Karpas-422 (cell line): ENCODE data around the gene FAM13A. TPM values are rescaled to one million over a fixed set of nuclear protein-coding genes. Genes with fewer than 3 reads are reported as not detected.

Experiments
- DNase-seq: peaks from one replicate; pipeline ENCODE4 v3.0.0-alpha.2; 2015
- H2AFZ ChIP-seq: fragments of 200-600 bp; sonication (generic); 2 replicates; pipeline ENCODE4 v1.6.1; 2014; ENCODE audit warnings: antibody characterized with exemption, low read length, mixed read lengths
- H3K27ac ChIP-seq: fragments of 200-600 bp; sonication (generic); 2 replicates; pipeline ENCODE4 v1.5.1; 2014; ENCODE audit warnings: mild to moderate bottlenecking, low read length, moderate library complexity
- H3K27me3 ChIP-seq: fragments of 200-600 bp; sonication (generic); 2 replicates; pipeline ENCODE4 v1.6.1; 2014; ENCODE audit warnings: low read length, mixed read lengths
- H3K36me3 ChIP-seq: fragments of 200-600 bp; sonication (generic); 2 replicates; pipeline ENCODE4 v1.6.1; 2014; ENCODE audit warnings: low read length, mixed read lengths; ENCODE audit not compliant: insufficient read depth
- H3K4me1 ChIP-seq: fragments of 200-600 bp; sonication (generic); 2 replicates; pipeline ENCODE4 v1.6.1; 2014; ENCODE audit warnings: mild to moderate bottlenecking, low read length, mixed read lengths
- H3K4me2 ChIP-seq: fragments of 200-600 bp; sonication (generic); 2 replicates; pipeline ENCODE4 v1.6.1; 2014; ENCODE audit warnings: low read length, low read depth, mild to moderate bottlenecking; ENCODE audit not compliant: poor library complexity, severe bottlenecking
- H3K4me3 ChIP-seq: fragments of 200-600 bp; sonication (generic); 2 replicates; pipeline ENCODE4 v1.5.1; 2014; ENCODE audit warnings: mild to moderate bottlenecking, antibody characterized with exemption, low read length, mixed read lengths
- H3K79me2 ChIP-seq: fragments of 200-600 bp; sonication (generic); 2 replicates; pipeline ENCODE4 v1.6.1; 2014; ENCODE audit warnings: mild to moderate bottlenecking, low read length, mixed read lengths
- H3K9ac ChIP-seq: fragments of 200-600 bp; sonication (generic); 2 replicates; pipeline ENCODE4 v1.6.0; 2014; ENCODE audit warnings: low read length
- H3K9me2 ChIP-seq: fragments of 200-600 bp; sonication (generic), shearing (Covaris generic); replicated peaks from 2 replicates; pipeline ENCODE4 v1.6.0; 2014; ENCODE audit warnings: mild to moderate bottlenecking, low read length, moderate library complexity; ENCODE audit not compliant: insufficient read depth
- H3K9me3 ChIP-seq: fragments of 300-700, 200-600 bp; sonication (generic); 2 replicates; pipeline ENCODE4 v1.6.1; 2014; ENCODE audit warnings: low read length, mixed read lengths
- H4K20me1 ChIP-seq: fragments of 200-600 bp; sonication (generic); 2 replicates; pipeline ENCODE4 v1.6.1; 2014; ENCODE audit warnings: mild to moderate bottlenecking, antibody characterized with exemption, low read length, low read depth; ENCODE audit not compliant: insufficient read depth
- total RNA-seq: library from RNA; depleted of rRNA; stranded (reverse); fragments of >200 nt; shearing (Covaris generic); gene quantifications from 2 replicates; pipeline ENCODE4 v1.2.3, GENCODE V29; 2014; ENCODE audit warnings: low replicate concordance

The FAM13A gene
- total RNA-seq, 1 experiment from 2014 or later = 0.30 TPM

DNA sequence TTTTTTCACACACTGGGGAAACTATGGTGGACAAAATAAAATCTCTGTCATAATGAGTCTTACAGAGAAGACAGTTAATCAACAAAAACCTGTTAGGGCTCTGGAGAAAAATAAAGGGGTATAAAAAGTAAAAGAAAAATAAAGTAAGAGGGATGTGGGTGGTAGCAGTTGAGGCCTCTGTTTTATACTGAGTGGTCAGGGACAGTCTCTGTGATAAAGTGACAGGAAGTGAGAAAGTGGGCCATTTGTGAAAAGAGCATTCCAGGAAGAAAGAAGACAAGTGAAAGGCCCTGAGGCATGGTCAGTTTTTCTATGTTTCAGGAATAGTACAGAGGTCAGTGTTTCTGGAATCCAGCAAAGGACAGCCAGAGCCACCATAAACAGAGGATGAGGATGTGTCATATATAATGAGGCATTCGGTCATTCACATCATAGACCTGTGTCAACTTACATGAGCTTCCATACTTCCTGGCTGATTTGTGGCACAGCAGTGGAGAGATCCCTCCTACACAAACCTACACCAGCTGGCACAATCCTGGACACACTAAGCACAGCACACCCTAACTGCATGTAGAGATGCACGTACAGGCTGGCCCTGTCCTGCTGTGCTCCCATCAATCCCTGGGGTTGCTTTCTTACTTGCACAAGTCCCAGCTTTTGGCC is 295.0 kb downstream of the FAM13A start:
- H3K9ac ChIP-seq = no peak overlapping the region
- H3K79me2 ChIP-seq = no peaks in the 10 kb centered on the region
- DNase-seq = no peak
- no peaks in the 10 kb centered on the region for H4K20me1 ChIP-seq
- no peak overlapping the region for H3K4me2 ChIP-seq
- H3K4me1 ChIP-seq = no peaks in the 10 kb centered on the region
- H3K27me3 ChIP-seq = no peaks in the 10 kb centered on the region
- no peaks in the 10 kb centered on the region for H3K9me2 ChIP-seq
- no peak overlapping the region for H2AFZ ChIP-seq
- H3K4me3 ChIP-seq = no peak overlapping the region
- H3K27ac ChIP-seq = no peak overlapping the region
- no peaks in the 10 kb centered on the region for H3K9me3 ChIP-seq
- H3K36me3 ChIP-seq = no peaks in the 10 kb centered on the region

DNA sequence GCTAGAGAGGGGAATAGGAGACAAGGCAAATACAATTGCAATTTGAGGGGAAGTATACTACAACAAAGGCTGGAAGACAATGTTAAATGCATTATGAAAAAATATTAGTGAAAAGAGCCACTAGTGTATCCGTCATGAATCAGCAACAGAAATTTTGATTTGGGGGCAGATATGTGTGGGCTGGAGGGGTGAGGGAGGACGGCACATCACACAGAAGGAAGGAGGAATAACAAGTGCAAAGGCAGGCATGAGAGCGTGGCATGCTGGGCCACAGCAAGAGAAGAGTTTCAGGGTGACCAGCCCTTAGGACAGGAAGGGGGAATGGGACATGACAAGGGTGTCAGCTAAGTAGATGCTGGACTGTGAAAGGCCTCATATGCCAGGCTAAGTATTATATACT is 295.6 kb downstream of the FAM13A start:
- Histone ChIP-seq H2AFZ (no peak overlapping the region), H3K4me2 (no peak overlapping the region), H3K9me2 (no peaks in the 10 kb centered on the region), H4K20me1 (no peaks in the 10 kb centered on the region), H3K9ac (no peak overlapping the region), H3K36me3 (no peaks in the 10 kb centered on the region), H3K4me1 (no peaks in the 10 kb centered on the region), H3K27me3 (no peaks in the 10 kb centered on the region), H3K9me3 (no peaks in the 10 kb centered on the region), H3K4me3 (no peak overlapping the region), H3K79me2 (no peaks in the 10 kb centered on the region), H3K27ac (no peak overlapping the region)
- no peak for DNase-seq

DNA sequence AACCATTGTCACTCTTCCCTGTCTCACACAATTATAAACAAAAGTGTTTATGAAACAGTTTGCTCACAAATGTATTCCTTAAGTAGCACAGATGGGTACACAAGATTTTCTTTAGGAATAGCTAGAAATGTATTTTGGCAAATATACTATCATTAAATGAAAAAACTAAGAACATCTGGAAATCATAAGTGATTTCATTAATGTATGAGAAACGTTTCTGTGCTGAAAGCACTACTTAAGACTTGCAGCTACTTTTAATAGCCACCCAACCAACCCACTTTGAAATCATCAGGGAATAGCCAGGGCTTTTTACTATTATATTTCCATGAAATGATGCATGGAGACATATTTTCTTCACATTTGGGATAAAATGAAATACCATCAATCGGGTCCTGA is 297.1 kb downstream of the FAM13A start:
- no peak for DNase-seq
- Histone ChIP-seq H3K79me2 (no peaks in the 10 kb centered on the region), H3K9me2 (no peaks in the 10 kb centered on the region), H2AFZ (no peak overlapping the region), H3K4me1 (no peaks in the 10 kb centered on the region), H3K9me3 (no peaks in the 10 kb centered on the region), H3K4me2 (no peak overlapping the region), H3K27ac (no peak overlapping the region), H3K36me3 (no peaks in the 10 kb centered on the region), H3K4me3 (no peak overlapping the region), H3K27me3 (no peaks in the 10 kb centered on the region), H3K9ac (no peak overlapping the region), H4K20me1 (no peaks in the 10 kb centered on the region)

DNA sequence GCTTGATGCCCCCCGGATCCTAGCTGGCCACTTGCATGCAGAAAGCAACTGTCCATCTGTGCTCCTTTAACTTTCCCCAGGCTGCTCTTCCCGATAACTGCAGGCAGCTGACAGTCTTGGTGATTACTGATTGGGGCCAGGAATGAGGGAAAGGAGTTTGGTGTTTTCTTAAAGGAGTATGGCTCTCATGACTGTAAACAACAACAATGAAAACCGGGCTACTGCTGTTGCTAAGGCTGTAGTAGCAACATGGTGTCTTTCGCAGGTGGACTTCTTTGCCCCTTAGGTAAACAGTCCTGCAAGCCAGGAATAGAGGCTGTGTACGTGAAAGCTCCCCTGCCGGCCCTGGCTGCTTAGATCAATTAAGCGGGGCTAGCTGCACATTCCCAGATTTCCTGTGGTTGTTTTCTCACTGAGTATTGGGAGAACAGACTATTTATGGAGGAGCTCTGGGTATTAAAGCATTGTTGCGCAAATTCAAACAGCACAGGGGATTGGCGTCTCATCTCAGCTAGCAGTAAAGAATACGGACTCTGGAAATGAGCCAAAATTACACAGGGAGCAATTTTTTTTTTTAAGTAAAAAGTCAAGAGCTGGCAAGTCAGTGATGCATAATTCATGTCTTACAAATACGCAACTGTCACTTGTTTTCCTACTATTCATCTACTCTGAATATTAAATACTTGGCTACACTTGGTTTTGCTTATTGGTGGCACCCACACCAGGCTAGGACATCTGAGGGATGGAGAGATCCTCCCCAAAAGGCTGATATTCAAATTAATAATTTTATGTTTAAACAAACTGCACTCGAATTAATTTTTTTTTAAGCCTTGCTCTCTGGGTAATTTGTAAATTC is 297.7 kb downstream of the FAM13A start:
- no peak overlapping the region for H3K4me3 ChIP-seq
- no peaks in the 10 kb centered on the region for H3K9me3 ChIP-seq
- H3K4me1 ChIP-seq = no peaks in the 10 kb centered on the region
- H3K9me2 ChIP-seq = no peaks in the 10 kb centered on the region
- no peaks in the 10 kb centered on the region for H3K79me2 ChIP-seq
- DNase-seq = no peak
- H3K27ac ChIP-seq = no peak overlapping the region
- H3K9ac ChIP-seq = no peak overlapping the region
- no peak overlapping the region for H3K4me2 ChIP-seq
- no peaks in the 10 kb centered on the region for H3K36me3 ChIP-seq
- no peak overlapping the region for H2AFZ ChIP-seq
- H4K20me1 ChIP-seq = no peaks in the 10 kb centered on the region
- H3K27me3 ChIP-seq = no peaks in the 10 kb centered on the region

DNA sequence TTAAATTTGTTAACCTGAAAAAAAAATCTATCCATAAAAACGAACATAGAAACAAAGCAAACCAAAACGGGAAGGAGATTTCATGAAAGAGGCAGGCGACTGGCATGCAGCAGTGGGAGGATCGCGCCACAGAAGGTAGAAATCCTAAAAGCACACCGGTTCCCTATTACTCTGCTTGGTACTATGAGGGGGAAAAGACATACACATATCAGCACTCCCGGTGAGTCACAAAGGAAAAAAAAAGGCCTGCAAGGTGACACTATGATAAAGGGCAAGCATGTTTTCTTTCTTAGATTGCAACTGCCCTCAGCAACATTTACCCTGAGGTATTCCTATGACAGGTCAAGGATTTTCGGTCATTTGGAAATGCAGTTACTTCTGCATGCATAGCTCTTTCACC is 298.7 kb downstream of the FAM13A start:
- Histone ChIP-seq H3K4me3 (no peak overlapping the region), H3K4me2 (no peak overlapping the region), H3K27ac (no peak overlapping the region), H2AFZ (no peak overlapping the region), H3K79me2 (no peaks in the 10 kb centered on the region), H3K9ac (no peak overlapping the region), H3K27me3 (no peaks in the 10 kb centered on the region), H3K9me3 (no peaks in the 10 kb centered on the region), H3K4me1 (no peaks in the 10 kb centered on the region), H4K20me1 (no peaks in the 10 kb centered on the region), H3K36me3 (no peaks in the 10 kb centered on the region), H3K9me2 (no peaks in the 10 kb centered on the region)
- DNase-seq = no peak

DNA sequence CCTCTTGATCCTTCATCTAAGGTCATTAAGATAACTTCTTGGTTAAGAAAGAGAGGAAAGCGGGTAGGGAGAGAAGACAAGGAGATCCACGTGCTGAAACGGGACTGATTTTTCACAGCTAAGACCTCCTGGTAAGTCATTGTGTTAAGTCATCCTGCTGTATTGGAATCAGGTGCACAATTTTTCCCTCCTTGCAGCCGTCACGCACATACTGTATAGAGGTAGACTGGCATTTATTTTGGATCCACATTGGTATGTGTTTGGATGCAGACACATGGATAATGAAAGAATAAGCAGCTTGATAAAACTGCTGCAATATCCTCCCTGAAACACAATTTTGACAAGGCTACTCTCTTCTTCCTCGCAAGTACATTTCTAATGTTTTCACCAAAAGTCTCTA is 299.2 kb downstream of the FAM13A start:
- no peak overlapping the region for H3K9ac ChIP-seq
- H3K27ac ChIP-seq = no peak overlapping the region
- H3K9me2 ChIP-seq = no peaks in the 10 kb centered on the region
- no peaks in the 10 kb centered on the region for H3K79me2 ChIP-seq
- no peak overlapping the region for H3K4me3 ChIP-seq
- H3K36me3 ChIP-seq = no peaks in the 10 kb centered on the region
- H3K4me1 ChIP-seq = no peaks in the 10 kb centered on the region
- no peak overlapping the region for H3K4me2 ChIP-seq
- H4K20me1 ChIP-seq = no peaks in the 10 kb centered on the region
- no peak overlapping the region for H2AFZ ChIP-seq
- no peak for DNase-seq
- no peaks in the 10 kb centered on the region for H3K27me3 ChIP-seq
- H3K9me3 ChIP-seq = no peaks in the 10 kb centered on the region

DNA sequence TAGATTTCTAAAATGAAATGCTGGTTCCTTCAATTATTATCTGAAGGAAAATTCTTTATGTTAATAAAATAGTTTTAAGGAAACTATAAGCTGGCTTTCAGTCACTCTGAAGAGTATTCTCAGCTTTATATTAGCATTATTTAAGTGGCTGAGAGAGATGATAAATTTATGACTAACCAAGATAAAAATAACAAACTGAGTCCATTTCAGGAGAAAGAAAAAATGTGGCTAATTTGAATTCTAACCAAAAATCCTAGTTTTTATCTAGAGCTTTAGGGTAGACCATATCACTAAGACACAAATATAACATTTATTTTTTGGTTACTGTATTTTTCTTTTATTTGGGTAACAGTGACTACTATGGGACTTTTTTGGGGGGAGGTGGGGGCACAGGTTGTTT is 299.9 kb downstream of the FAM13A start:
- Histone ChIP-seq H3K79me2 (no peaks in the 10 kb centered on the region), H3K27ac (no peak overlapping the region), H3K27me3 (no peaks in the 10 kb centered on the region), H3K9me3 (no peaks in the 10 kb centered on the region), H3K9me2 (no peaks in the 10 kb centered on the region), H3K4me3 (no peak overlapping the region), H3K4me1 (no peaks in the 10 kb centered on the region), H4K20me1 (no peaks in the 10 kb centered on the region), H3K36me3 (no peaks in the 10 kb centered on the region), H3K9ac (no peak overlapping the region), H3K4me2 (no peak overlapping the region), H2AFZ (no peak overlapping the region)
- no peak for DNase-seq

DNA sequence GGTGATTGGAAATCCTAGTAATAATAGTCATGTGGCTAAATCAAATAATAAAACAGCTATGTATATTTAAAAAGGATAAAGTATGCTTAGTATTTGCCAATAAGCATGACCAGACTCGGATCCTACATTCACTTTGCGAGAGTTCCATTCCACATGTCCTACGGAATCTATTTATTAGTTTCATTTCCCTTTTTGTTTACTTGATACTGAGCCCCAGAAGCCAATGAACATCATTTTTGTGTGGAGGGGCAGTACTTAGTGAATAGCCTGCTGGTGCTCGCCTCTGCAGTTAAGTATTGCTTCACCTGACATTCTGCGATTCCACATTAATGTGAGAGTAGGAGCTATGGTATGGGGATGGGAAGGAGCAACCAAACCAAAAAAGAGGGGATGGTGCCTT is 300.8 kb downstream of the FAM13A start:
- Histone ChIP-seq H3K36me3 (no peaks in the 10 kb centered on the region), H3K27me3 (no peaks in the 10 kb centered on the region), H3K9me3 (no peaks in the 10 kb centered on the region), H3K4me2 (no peak overlapping the region), H2AFZ (no peak overlapping the region), H3K4me1 (no peaks in the 10 kb centered on the region), H4K20me1 (no peaks in the 10 kb centered on the region), H3K9me2 (no peaks in the 10 kb centered on the region), H3K9ac (no peak overlapping the region), H3K79me2 (no peaks in the 10 kb centered on the region), H3K27ac (no peak overlapping the region), H3K4me3 (no peak overlapping the region)
- no peak for DNase-seq
